Activated T-cell treated with anti-CD3 and anti-CD28 coated beads for 4 hours (primary cell): ENCODE results near the gene SYNGR1.
"Not testable (repeated sequence)": the region's sequence is repeated elsewhere in the genome, so short reads cannot be mapped to it uniquely, and the experiment has no call there.

Experiments
- DNase-seq: peaks from one replicate; pipeline ENCODE4 v3.0.0-alpha.2; 2020

SYNGR1 gene

DNA sequence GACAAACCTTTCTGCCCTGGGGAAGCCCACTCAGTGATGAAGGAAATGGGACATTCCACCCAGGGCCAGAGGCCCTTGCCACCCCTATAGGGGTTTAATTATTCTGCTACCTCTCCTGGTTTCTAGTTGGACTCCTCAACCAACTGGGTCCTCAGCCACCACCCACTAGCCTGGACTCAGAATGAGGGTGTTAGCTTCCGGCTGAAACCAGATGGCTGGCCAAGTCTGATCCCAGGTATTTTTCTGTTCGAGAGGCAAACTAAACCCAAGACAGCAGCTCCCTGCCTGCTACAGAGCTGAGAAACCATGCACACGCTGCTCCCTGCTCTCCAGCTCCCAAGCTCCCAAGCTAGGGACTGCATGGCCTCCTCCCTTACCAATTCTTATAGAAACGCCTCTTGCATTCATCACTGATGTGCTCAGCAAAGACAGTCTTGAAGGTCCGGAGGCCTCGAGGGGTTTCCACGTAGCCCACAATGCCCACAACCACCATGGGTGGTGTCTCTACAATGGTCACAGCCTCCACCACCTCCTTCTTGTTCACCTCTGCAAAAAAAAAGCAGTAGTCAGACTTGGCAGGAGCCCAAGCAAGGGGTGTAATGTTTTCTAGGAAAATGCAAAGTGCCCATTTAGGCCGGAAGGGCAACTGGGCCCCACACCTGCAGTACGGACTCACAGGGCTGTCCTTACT is 32.6 kb upstream of the SYNGR1 start:
- no peak for DNase-seq

DNA sequence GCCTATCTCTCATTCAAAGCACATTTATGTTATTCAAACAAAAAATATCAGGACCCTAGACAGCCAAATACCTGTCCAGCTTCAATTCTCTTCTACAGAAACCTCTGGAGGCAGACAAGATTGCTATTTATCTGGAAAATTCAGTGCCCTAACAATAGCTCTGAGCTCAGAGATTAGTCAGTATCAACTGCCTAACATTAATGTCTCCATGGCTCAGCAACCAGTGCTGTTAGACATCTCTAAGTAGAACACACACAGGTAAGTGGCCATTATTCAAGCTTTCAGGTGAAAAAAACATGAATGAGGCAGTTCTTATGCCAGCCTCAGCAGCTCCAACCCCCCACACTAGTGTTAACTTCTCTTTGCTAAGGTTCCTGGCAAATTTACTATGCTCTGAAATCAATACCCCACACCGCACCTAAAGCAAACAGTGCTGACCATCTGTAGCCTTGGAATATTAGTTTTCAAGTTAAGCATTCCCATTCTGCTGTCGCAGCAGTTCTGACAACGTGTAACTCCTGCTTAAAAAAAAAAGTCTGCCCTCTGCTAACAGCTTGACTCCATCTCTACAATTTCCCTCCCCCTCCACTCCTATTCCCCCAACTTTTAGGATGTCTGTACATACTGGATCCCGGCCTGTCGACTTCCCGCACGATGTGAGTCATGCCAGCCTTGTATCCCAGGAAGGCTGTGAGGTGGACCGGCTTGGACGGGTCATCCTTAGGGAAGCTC is 31.9 kb upstream of the SYNGR1 start:
- DNase-seq, result no peak

DNA sequence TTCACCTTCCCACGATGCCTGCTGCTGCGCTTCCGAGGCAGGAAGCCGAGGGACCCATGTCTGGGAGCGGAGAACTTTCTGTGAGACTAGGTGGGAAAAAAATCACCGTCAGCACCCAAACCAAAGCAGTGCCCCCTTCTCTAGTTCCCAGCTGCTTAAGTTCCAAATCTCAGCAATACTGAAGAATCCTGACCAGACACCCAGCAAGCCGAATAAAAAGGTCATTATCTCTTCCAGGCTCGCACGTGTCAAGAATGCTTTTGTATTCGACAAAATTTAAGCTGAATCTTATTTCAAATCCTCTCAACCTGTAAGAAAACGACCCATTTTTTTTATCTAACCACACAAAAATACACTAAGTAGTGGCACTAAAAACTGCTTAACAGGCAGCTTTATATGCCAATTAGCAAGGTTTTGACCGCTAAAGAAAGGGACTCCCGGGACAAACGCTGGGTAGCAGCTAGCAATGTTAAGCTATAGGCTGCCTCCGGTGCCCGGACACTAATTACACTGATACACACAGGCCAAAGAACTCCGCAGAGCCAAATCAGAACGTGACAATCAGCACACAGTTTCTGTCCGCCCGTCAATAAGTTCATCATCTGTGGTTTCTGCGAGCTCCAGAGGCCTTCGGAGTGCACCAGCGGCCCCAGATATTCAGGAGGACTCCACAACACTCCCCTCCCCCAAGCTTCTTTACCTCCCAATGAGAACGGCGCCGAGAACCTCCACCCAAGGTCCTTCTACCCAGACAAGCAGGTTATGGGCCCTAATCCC is 31.1 kb upstream of the SYNGR1 start:
- no peak for DNase-seq

DNA sequence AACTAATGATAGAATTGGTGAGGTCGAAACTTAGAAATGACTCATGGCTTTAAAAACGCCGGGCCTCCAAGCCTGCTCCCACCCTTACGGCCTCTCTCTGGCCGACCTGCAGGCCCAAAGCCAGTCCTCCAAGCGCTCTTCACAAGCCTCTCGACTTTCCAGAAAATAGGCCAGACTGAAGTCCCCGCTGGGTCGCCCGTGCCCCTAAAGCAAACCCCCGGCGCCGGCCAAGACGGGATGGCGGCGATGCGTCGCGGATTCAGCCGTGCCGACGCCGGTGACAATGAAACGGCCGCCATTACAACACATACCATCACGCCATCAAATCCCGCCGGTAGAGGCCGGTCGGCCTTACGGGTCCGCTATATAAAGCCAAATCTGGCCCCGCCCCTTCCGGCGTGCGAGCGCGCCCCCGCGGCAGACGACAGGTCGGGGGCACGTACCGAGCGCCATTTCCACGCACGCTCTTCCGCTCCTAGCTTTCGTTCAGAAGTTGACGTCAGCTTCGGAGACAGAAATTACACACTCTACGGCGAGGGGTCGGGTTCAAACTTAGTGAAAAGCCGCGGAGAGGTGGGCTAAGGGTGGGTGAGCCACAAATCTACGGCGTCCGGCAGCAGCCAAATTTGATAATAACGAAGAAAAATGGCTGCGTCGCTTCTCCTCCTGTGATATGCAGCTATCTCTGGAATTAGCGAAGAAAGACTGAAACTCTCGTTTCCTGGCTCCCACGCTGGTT is 30.3 kb upstream of the SYNGR1 start, which contains the start of gene RPL3:
Gene RPL3 (minus strand): TSS at position 340 of the 739 bp plus-strand sequence. CDS start 26 bp downstream, at position 314.
- DNase-seq, result peak; percentile 98

DNA sequence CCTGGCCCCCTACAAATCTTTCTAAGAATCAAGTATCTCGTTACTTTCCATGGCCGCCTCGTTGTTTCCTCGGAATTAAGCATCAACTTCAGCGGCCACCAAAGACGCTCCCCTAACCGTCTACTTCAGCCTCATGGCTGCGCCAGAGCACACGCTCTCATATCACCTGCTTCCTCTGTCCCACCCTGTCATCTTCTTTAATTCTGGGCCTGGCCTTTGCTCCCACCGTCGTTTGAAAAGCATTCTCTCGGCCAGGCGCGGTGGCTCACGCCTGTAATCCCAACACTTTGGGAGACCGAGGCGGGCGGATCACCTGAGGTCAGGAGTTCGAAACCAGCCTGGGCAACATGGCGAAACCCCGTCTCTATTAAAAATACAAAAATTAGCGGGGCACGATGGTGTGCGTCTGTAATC is 29.2 kb upstream of the SYNGR1 start:
- DNase-seq, result not testable (repeated sequence)

DNA sequence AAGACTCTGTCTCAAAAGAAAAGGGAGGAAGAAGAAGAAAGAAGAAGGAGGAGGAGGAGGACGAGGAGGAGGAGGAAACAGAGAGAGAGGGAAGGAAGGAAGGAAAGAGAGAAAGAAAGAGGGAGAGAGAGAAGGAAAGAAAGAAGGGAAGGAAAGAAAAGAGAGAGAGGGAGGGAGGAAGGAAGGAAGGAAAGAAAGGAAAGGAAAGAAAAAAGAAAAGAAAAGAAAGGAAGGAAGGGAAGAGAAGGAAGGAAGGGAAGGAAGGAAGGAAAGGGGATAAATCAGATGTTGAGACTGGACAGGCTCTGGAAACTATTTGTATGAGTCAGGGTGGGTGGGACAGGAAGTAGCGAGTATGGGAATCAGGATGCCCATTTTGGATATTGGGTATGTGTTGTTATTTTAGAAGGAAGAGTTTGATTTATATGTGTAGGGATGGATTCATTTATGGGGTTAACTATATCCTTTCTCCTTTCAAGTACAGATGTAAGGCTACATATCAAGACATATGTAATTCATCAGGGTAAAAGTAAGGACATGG is 24.3 kb upstream of the SYNGR1 start:
- no peak for DNase-seq

DNA sequence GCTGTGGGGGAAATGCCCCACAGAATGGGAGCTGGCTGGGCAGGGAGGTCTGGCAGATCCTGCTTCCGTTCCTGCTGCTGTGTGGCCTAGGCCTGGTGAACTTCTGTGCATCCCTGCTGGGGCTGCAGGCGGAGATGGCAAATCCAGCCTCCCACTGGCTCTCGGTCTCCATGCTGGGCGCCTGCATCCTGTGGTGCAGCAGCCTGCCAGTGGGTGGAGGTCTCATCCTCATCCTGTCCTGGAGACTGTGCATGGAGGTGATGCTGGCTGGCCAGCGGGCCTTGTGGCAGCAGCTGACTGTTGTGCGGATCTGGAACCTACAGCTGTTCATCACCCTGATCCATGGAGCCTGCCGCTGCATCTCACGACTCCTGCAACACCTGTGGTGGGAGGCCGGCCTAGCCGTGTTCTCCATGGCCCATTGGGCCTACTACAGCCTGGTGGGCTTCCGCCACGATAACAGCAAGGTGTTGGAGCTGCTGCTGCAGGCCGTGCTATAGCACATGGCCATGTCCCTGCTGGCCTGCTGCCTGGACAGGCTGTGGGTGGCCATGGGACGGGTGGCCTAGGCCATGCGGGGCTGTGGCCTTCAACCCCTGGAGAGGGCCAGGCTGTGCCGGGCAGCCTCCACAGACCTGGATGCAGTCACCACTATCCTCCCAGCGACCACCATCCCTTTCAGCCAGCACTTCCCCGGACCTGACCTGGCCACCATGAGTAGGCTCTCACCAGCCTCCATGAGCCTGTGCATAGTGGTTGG is 21.6 kb upstream of the SYNGR1 start:
- no peak for DNase-seq

DNA sequence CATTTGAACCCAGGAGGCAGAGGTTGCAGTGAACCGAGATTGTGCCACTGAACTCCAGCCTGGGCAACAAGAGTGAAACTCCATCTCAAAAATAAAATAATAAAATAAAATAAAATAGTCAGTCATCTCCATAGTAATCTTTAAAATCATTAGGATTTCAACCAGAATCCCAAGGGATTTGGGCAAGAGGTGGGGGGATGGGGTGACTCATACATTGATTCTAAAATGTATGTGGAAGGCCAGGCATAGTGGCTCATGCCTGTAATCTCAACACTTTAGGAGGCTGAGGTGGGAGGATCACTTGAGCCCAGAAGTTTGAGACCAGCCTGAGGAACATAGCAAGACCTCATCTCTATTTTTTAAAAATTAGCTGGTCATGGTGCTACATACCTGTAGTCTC is 19.2 kb upstream of the SYNGR1 start:
- not testable (repeated sequence) for DNase-seq

DNA sequence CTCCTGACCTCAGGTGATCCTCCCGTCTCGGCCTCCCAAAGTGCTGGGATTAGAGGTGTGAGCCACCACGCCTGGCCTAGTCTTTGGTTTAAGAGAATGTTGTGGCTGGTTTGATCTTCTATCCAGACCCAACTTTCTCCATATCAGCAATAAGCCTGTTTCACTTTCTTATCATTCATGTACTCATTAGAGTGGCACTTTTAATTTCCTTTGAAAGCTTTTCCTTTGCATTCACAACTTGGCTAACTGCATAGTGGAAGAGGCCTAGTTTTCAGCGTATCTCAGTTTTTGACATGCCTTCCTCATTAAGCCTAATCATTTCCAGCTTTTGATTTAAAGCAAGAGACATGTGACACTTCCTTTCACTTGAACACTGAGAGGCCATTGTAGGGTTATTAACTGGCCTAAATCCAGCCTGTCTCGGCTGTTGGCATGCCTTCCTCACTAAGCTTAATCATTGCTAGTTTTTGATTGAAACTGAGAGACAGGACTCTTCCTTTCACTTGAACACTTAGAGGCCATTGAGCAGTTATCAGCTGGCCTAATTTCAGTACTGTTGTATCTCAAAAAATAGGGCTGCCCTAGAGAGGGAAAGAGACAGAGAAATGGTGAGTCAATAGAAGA is 17.2 kb upstream of the SYNGR1 start:
- DNase-seq, result no peak

DNA sequence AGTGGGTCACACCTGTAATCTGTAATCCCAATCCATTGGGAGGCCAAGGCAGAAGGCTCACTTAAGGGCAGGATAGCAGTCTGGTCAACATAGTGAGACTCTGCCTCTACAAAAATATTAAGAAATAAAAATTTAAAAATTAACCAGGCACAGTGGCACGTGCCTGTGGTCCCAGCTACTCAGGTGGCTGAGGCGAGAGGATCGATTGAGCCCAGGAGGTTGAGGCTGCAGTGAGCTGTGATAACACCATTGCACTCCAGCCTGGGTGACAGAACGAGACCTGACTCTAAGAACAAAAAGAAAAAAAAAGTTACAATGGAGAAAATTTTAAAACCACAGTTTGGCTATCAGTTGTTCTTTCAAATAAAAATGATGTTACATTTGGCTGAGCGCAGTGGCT is 13.4 kb upstream of the SYNGR1 start:
- no peak for DNase-seq

DNA sequence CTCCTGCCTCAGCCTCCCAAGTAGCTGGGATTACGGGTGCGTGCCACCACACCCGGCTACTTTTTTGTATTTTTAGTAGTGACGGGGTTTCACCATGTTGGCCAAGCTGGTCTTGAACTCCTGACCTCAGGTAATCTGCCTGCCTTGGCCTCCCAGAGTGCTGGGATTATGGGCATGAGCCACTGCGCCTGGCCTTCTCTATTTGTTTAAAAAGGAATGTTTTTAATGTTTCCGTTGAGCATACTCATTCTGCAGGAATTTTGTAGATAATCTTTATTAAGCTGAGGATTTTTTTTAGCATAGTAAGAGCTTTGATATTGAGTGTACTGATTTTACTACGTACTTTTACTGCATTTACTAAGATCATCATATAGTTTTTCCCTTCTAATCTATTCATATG is 10.0 kb upstream of the SYNGR1 start:
- DNase-seq, result not testable (repeated sequence)

DNA sequence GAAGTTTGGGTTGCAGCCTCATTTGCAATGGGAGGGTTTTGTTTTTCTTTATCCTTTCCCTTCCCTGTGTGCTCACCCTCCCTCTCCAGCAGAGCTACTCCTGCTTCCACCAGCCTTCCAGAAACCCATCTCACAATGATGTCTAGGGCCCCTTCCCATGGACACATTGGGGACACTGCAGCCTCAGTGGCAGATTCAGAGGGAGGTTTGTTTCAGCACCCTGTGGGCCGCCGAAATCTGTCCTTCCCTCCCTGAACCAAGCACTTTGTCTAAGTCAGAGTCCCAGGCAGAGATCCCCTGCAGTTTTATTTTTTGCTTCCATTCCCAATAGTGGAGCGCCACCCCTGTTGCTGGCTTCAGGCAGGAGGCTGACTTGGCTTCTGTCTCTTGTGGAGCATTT is 8.6 kb upstream of the SYNGR1 start:
- no peak for DNase-seq

DNA sequence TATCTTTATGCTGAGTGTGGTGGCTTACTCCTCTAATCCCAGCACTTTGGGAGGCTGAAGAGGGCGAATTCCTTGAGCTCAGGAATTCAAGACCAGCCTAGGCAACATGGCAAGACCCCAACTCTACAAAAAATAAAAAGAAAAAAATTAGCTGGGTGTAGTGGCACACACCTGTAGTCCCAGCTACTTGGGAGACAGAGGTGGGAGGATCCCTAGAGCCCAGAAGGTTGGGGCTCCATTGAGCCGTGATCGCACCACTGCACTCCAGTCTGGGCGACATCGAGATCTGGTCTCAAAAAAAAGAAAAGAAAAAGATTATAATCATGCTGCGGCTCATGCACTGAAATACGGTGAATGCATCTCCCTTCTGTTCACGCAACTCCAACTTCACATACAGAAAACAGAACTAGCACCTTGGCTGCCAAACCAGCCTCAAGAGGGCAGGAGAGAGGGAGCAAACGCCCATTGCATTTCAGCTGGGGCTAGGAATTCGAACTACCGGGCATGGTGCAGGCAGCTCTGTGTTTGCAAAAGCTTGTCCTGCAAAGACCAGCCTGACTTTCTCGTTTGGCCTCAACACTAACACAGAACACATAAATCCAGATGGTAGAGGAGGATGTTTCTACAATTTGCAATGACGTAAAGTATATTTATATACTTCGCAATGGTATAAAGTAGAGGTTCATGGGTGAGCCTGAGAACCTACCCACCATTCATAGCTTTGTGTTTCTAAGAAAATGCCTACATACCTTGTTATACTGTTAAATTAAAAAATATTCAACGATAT is 6.3 kb upstream of the SYNGR1 start:
- peak; percentile 34 for DNase-seq

DNA sequence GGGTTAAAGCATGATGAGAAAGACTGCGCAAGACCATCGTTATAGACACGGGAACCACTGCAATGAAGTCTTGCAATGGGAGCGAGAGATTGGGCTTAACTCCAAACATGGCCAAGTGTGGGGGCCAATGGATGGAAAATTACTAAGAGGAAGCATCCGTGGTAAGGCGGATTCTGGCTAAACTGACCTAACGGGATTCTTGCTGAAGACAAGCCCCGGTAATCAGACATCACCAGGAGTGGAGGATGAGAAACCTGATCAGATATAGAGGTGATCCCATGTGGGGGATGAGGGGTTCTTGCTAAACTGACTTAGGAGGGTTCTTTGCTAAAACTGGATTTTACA is 5.8 kb upstream of the SYNGR1 start:
- DNase-seq, result no peak

DNA sequence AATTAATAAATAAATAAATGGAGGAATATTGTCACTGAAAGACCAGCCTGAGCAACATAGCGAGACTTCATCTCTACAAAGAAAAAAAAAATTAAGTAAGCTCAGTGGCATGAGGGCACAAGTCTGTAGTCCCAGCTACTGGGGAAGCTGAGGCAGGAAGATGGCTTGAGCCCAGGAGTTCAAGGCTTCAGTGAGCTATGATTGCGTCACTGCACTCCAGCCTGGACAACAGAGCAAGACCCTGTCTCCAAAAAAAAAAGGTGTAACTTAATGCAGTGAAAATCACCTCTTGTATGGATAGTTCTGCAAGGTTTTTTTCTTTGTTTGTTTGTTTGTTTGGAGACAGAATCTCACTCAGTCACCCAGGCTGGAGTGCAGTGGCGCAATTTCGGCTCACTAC is 4.6 kb upstream of the SYNGR1 start:
- DNase-seq, result no peak

DNA sequence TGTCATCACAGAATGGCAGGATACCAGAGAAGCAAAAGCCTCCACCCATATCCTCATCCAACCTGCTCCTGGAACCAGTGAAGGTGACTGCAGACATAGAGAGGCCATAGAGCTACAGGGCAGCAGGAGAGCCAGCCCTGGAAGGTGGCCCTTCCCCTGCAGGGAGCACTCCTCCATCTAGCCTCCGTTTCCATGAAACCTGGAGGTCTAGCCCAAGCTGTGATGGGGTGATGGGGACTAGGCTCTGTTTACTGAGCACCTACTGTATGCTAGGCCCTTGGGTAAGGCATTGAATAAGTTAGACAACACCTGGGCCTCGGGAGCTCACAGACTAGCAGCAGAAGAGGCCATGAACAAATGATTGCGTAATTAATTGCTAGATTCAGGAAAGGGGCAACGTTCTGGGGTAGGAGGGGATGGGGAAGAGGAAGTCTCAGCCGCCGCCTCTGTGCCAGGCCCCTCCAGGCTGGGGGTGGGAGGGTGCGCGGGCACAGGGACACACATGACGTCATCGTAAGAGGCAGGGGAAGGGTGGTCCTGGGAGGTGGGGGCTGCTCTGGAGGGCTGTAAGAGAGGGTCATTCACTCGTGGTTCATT is 784 bp upstream of the SYNGR1 start:
- DNase-seq, result no peak

DNA sequence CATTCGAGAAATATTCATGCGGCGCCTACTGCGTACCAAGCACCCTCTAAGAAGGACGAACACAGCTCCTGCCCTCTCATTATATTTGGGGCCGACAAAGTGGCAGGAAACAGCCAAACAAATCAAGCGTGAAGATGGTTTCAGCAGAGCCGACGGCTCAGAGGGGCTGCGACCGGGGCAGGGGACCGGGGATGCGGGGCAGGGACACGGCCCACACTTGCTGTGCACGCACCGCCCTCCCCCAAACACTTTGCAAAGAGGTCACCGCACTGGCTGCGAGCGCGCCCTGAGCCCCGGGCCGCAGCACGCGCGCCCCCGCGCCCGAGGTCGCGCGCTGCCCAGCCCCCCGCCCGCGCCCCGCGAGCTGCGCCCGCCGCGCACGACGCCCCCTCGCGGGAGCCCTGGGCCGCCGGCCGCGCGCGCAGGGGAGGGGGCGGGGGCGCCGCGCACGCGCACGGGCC is 255 bp upstream of the SYNGR1 start:
- no peak for DNase-seq

DNA sequence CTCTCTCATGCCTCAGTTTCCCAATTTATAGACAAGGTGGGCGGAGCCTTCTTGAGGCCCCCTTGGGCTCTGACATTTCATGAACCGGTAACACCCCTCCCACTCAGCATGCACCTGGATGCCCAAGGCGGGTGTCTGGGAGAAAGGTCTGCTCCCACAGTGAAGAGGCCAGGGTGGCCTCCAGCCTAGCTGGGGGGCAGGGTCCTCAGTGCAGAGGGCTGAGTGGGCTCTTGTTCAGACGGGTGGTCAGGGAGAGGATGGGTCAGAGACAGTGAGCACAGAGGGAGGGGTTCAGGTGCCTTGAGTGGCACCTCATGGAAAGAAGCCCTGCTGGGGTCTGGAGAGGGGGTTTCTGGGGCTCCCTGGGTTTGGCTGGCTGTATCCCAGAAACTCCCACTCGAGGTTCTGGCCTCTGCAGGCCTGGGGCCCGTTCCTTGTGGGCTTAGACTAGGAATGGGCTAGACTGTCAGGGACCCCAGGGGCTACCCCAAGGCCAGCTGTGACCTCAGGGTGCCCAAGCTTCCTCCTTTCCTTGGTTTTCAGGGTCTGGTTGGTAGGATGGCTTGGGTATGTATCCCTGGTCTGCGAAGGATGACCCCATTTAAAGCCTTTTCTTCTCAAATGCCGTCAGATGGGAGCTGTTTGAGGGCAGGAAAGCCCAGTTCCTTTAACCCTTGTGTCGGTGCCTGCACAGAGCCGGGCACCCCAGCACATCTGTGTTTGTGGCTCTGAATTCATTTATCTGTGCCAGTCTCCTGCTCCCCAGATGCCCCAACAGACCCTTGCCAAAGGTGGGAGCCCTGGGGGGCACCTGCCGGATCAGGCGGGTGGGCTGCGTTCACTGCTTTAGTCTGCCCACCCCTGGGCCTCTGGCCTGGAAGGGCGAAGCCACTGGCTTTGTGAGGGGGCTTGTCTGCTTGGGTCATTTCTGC is 1.2 kb downstream of the SYNGR1 start:
- no peak for DNase-seq

DNA sequence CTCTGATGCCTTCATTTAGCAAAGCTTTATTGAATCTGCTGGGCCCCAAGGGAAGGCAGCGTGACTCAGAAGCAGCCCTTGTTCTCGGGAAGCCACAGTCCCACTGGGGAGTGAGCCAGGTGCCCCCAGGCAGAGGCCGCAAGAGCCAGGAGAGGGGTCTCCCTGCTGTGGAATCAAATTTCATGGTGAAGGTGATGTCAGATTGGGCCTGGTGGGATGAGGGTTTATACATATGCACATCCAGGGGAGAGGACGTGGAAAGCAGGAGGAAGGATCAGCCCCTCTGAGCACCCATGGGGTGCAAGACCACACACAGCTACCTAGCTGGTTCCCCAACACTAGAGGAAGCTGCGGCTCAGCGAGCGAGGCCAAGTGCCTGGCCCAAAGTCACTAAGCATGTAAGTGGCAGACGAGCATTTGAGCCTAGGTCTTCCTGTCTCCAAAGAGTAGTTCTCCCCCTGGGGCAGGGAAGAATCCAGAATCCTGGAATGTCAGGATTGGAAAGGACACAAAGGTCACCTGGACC is 2.0 kb downstream of the SYNGR1 start:
- no peak for DNase-seq
